Measurements from ENCODE around the gene INSRR.

GRCh38 chr1:156816561-156817328 is 42.2 kb downstream of the INSRR start, which contains the start of gene SH2D2A:
- TF ChIP-seq, protein P1, sequence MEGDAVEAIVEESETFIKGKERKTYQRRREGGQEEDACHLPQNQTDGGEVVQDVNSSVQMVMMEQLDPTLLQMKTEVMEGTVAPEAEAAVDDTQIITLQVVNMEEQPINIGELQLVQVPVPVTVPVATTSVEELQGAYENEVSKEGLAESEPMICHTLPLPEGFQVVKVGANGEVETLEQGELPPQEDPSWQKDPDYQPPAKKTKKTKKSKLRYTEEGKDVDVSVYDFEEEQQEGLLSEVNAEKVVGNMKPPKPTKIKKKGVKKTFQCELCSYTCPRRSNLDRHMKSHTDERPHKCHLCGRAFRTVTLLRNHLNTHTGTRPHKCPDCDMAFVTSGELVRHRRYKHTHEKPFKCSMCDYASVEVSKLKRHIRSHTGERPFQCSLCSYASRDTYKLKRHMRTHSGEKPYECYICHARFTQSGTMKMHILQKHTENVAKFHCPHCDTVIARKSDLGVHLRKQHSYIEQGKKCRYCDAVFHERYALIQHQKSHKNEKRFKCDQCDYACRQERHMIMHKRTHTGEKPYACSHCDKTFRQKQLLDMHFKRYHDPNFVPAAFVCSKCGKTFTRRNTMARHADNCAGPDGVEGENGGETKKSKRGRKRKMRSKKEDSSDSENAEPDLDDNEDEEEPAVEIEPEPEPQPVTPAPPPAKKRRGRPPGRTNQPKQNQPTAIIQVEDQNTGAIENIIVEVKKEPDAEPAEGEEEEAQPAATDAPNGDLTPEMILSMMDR (IDR thresholded peaks at IDR 0.05) = no peak
- TF ChIP-seq ZFX (IDR thresholded peaks at IDR 0.05; ENCODE audit: borderline replicate concordance) = no peak

All from 22Rv1 (cell line).